GM19239 (cell line): ENCODE results near the gene VDAC1.
"Not testable (repeated sequence)": the region's sequence is repeated elsewhere in the genome, so short reads cannot be mapped to it uniquely, and the experiment has no call there.

Experiments
- DNase-seq: peaks from one replicate; pipeline ENCODE4 v3.0.0; 2011; ENCODE audit warnings: low spot score; ENCODE audit not compliant: insufficient read length
- FAIRE-seq: peaks from 2 replicates; lab custom pipeline; 2011; peaks lifted over from hg19 to GRCh38; lab: Jason Lieb, UNC

Gene VDAC1

GRCh38 chr5:133998042-133998441, 6.7 kb downstream of the VDAC1 start:
- no peak for DNase-seq
- no peak for FAIRE-seq

DNA sequence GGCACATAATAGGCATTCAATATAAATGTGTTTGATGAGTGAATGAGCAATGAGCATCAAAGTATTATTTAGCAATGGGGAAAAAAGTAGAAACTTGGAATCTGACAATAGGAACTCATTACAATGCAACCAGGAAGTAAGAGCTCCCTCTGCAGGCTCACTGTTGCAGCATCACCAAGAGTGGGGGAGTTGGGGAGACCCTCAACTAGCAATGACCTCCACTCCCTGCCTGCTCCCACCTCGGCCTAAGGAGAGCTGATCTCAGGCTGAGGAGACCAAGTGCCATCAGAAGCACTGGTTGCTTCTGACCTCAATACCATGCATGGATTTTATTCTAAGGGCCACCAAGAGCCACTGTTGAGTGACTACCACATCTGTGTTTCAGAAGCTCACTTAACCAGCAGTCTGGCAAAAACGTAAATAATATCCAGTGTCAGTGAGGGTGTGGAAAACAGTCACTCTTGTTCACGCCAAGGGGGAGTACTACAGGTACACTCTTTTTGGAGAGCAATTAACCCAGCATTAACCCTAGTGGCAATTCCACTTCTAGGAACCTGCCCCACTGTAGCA, 8.0 kb downstream of the VDAC1 start:
- DNase-seq (no peak), FAIRE-seq (peak; percentile 35)

- DNase-seq (no peak), FAIRE-seq (no peak)
Measured at GRCh38 chr5:133995883-133996563, 8.8 kb downstream of the VDAC1 start.

DNA sequence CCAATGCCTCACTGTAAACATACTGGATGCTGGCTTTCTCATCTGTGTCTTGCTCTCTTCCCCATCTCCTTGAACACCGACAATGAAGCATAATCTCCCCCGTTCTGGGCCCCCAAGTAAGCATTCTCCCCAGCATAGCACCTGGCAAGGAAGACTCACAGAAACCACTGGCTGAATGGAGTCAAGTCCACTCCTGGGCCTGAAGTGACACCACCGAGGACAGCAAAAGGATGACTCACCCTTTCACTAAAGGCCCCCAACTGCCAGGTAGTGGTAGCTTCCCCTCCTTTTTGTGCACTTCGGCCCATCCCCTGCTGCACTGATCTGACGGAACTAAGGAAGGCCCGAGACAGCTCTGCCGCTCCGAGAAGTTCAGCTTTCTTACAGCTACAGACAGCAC, 9.4 kb downstream of the VDAC1 start:
- DNase-seq (no peak), FAIRE-seq (no peak)

DNA sequence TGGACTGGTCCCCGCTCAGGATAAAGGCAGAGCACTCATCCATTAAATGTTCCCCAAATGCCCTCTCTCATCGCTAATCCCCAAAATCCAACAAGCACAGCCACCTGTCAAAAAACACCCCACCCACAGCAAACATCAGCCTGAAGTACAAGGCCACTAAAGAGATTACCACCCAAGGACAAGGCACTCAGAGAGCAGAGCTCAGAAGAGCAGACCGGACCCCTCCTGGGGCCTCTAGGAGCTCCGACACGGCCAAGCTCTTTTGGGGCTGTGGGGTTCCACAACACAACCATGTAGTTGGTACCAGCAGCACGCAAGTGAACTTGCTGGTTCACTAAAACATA, 9.8 kb downstream of the VDAC1 start:
- FAIRE-seq (no peak), DNase-seq (no peak)

GRCh38 chr5:133994297-133994989, 10.3 kb downstream of the VDAC1 start:
- DNase-seq = no peak
- no peak for FAIRE-seq

DNA sequence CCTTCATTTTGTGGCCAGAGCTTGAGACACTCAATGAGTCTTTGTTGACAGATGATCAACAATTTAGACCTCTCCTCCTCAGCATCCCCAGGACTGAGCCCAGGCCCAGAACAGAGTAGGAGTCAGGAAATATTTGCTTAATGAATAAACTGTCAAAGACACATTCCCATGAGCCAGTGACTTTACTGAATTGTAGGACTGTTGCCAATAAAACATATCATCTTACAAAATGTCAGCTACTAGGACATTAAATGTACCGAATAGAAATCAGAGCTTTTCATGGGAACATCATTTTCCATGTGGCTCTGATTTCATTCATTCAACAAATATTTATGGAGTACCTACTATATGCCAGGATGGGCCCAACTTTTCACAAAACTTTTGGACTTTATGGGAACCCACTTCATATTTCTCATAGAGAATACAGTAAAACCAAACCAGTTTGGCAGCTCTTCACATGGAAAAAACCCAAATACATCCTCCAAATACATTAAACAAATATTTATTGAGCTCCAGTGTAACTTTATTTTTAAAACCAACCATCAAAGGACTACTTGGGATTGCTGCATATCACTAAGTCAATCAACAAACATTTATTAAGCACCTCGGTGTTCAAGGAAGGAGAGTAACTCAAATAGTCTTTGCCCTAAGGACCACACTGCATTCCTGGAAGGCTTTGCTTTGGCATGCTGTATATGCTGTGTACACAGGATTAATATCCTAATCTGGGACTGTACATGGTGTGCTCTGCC, 11.4 kb downstream of the VDAC1 start:
- peak; percentile 44 for FAIRE-seq
- no peak for DNase-seq

GRCh38 chr5:133992429-133993155, 12.2 kb downstream of the VDAC1 start:
- no peak for FAIRE-seq

DNA sequence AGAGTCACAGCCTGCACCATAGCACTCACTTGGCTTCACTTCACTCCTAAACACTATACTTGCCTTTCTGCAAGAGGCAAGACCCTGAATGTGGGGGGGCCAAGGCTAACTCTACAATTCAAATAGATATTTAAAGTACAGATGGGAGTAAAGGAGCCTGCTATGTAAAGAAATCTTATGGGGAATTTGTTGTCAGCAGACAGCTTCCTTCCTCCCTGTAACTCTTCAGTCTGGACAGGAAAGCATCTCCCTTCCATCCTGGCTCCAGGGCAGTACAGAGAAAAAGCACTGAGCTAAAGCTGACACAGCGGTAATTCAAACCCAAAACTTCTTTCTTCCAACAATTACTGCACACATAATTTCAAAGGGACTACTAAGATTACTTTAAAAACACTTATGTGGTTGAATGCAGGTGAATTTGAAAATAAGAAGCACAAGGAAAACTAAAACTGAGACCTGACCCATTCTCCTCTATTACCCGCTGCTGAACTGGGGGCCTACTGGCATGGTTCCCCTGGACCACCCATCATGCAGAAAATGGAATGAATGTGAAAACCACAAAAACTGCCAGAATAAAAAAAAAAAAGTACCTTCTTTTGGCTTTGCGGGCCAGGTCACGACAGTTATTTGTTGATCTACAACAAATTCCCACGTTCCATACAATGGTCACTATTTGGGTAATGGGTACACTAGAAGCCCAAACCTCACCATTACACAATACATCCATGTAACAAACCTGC, 13.4 kb downstream of the VDAC1 start:
- no peak for FAIRE-seq
- no peak for DNase-seq

More at GRCh38 chr5:133992429-133993155, 12.2 kb downstream of the VDAC1 start:
- no peak for DNase-seq

GRCh38 chr5:133990396-133990795, 14.4 kb downstream of the VDAC1 start:
- FAIRE-seq (no peak), DNase-seq (no peak)

GRCh38 chr5:133985540-133986180, 19.1 kb downstream of the VDAC1 start:
- no peak for DNase-seq
- FAIRE-seq = no peak

DNA sequence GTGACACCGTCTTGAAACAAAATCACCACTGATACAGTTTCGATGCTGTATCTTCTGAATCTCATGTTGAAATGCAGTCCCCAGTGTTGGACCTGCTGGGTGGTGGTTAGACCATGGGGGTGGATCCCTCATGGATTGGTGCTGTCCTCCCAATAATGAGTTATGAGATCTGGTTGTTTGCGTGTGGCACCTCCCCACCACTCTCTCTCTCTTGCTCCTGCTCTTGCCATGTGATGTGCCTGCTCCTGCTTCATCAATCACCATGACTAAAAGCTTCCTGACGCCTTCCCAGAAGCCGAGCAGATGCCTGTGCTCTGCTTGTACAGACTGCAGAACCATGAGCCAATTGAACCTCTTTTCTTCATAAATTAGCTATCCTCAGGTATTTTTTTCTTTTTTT, 21.1 kb downstream of the VDAC1 start:
- FAIRE-seq (no peak), DNase-seq (no peak)

DNA sequence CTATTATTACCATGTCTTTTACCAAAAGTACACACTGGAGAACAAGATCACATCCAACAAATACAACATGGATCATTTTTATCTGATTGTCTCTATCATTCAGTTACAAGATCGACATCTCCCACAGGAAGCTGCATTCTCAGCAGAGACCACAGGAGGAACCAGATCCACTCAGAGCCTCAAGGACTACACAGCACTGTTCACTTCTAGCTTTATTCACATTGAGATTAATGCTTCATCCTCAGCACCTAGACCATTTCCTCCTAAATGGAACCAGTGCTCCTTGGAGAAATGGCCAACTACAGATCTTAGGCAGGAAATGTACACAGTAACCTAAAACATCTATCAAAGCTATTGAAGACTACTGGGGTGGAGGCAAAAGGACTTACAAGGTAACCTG, 23.1 kb downstream of the VDAC1 start:
- DNase-seq = no peak
- no peak for FAIRE-seq

- FAIRE-seq (no peak), DNase-seq (no peak)
Measured at GRCh38 chr5:133980652-133981051, 24.1 kb downstream of the VDAC1 start.

- FAIRE-seq = no peak
- no peak for DNase-seq
Measured at GRCh38 chr5:133978943-133979342, 25.8 kb downstream of the VDAC1 start.

DNA sequence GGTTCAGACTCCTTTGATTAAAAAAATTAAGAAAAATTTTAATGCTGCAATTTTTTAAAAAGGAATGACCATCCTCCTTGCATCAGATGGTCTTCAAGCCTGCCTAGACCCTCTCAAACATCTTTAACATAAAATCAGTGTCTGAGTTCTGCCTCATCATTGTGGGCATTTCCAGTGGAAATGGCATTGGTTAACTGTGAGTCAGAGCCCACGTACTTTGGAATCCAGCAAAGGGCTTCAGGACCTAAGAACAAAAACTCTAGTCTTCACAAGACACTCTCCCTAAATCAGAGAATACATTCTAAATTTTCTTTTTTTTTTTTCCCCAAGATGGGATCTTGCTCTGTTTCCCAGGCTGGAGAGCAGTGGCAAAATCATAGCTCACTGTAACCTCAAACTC, 26.9 kb downstream of the VDAC1 start:
- DNase-seq (no peak), FAIRE-seq (no peak)

DNA sequence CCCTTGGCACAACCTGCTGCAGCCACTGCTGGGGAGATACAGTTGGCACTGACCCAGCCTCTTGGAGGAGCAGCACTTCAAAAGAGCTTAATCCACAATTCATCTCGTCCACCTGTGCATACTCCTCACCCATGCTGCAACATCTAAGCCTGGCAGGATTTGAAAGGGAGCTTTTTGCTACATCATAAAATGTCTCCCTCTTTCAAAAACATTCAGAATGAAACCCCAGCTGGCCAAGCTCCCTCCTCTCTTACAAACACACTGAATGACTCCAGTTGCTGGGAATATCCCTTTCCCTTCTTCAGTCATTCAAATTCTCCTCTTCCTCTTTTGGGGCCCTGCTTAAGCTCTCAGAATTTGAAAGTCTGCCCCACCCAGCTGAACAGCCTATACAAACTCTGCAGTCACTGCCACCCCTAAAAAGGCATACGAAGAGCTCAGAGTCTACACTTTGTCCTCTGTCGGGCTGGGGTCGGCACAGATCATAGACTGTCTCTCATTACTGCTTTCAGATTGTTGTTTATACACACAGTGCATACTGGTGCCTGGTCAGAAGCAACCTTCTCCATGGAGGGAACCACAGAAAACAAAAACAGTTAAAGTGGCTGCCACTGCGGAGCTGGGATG, 27.5 kb downstream of the VDAC1 start:
- no peak for DNase-seq
- FAIRE-seq = no peak

DNA sequence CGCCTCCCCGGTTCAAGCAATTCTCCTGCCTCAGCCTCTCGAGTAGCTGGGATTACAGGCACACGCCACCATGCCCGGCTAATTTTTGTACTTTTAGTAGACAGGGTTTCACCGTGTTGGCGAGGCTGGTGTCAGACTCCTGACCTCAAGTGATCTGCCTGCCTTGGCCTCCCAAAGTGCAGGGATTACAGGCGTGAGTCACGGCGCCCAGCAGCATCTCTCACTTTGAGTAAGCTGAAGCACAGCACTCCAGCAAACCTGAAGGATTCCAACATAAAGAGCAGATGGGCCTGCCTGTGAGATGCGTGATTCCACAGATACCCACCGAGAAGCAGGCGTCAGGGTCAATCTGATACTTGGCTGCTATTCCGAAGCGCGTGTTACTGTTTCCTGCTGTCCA, 29.2 kb downstream of the VDAC1 start:
- not testable (repeated sequence) for FAIRE-seq, DNase-seq

DNA sequence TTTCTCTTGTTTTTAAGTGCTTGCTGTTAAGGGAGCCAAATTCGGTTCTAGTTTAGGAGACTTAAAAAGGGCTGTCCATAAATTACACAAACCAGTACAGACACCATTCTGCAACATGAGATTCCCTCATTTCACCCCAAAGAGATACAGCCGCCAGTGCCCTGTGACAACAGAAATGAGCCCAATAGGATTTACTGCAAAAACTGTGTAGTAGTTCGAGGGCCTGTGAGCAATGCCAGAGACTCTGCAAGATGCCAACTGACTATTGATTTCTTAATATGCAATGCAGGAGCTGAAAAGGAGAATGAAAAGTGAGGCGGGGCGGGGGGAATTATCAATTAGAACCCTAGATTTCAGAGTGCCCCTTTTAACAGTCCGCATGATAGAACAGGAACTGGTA, 30.6 kb downstream of the VDAC1 start:
- FAIRE-seq = no peak
- no peak for DNase-seq
